ENCODE data around the gene PDE4B. TPM values are rescaled to one million over a fixed set of nuclear protein-coding genes. Genes with fewer than 3 reads are reported as not detected.

The PDE4B gene
- polyA plus RNA-seq, 1 donor (not counting 4 experiments of a cell fraction or from before 2014, with no cell fraction given), result 0.29 TPM

- H3K4me2 ChIP-seq (ENCODE audit: control insufficient read depth, extremely low read depth, insufficient read depth, low read depth, low read length), result no peak overlapping the region
- no peaks in the 10 kb centered on the region for H3K79me2 ChIP-seq (ENCODE audit: control insufficient read depth, insufficient read depth, low read length)
- peaks cover 21% of the 10 kb centered on the region for H3K4me1 ChIP-seq (ENCODE audit: control insufficient read depth, extremely low read depth, insufficient read depth, low read length)
- TF ChIP-seq EZH2 (IDR thresholded peaks at IDR 0.05; ENCODE audit: low read length), result no peak
- no peak for TF ChIP-seq CTCF (optimal IDR thresholded peaks at IDR 0.05 in 1 of 3, IDR thresholded peaks at IDR 0.05 in 1 of 3, conservative IDR thresholded peaks at IDR 0.05 in 1 of 3; ENCODE audit: extremely low read depth in 1 of 3, insufficient read depth in 2 of 3, low read length in 3 of 3)
- no peaks in the 10 kb centered on the region for H3K9me3 ChIP-seq (ENCODE audit: control insufficient read depth, low read depth, low read length)
- FAIRE-seq (no peak), DNase-seq (ENCODE audit: low read depth, low spot score) (no peak)
- H3K36me3 ChIP-seq (ENCODE audit: control insufficient read depth in 2 of 2, extremely low read depth in 1 of 2, insufficient read depth in 2 of 2, low read length in 2 of 2), result no peaks in the 10 kb centered on the region
- dilution Hi-C loops (cut with MboI; ENCODE audit: extremely low pct_ligation_motif_present, low sequenced_read_pairs), result no loop called here
- no peak overlapping the region for H2AFZ ChIP-seq (ENCODE audit: control insufficient read depth, low read length)
- H3K27ac ChIP-seq (ENCODE audit: control insufficient read depth, insufficient read depth, low read length), result no peak overlapping the region
- no peak overlapping the region for H3K9ac ChIP-seq (ENCODE audit: control insufficient read depth, extremely low read depth, insufficient read depth, low read length)
- H3K4me3 ChIP-seq (ENCODE audit: control insufficient read depth in 2 of 3, extremely low read depth in 1 of 3, insufficient read depth in 2 of 3, low read depth in 1 of 3, low read length in 3 of 3), result no peak overlapping the region
- H3K27me3 ChIP-seq (ENCODE audit: control insufficient read depth, extremely low read depth, insufficient read depth, low read length), result no peaks in the 10 kb centered on the region
- no peaks in the 10 kb centered on the region for H4K20me1 ChIP-seq (ENCODE audit: control insufficient read depth, extremely low read depth, insufficient read depth, low read length)
- no peaks in the 10 kb centered on the region for H3K9me1 ChIP-seq (ENCODE audit: control insufficient read depth, extremely low read depth, insufficient read depth, low read length)
Observed at GRCh38 chr1:66335125-66335524, 542.4 kb downstream of the PDE4B start.

GRCh38 chr1:66335859-66336640, 543.4 kb downstream of the PDE4B start:
- Histone ChIP-seq H3K4me1 (ENCODE audit: control insufficient read depth, extremely low read depth, insufficient read depth, low read length) (peaks cover 17% of the 10 kb centered on the region), H3K4me2 (ENCODE audit: control insufficient read depth, extremely low read depth, insufficient read depth, low read depth, low read length) (no peak overlapping the region), H3K36me3 (ENCODE audit: control insufficient read depth in 2 of 2, extremely low read depth in 1 of 2, insufficient read depth in 2 of 2, low read length in 2 of 2) (no peaks in the 10 kb centered on the region), H3K4me3 (ENCODE audit: control insufficient read depth in 2 of 3, extremely low read depth in 1 of 3, insufficient read depth in 2 of 3, low read depth in 1 of 3, low read length in 3 of 3) (no peak overlapping the region), H3K9me1 (ENCODE audit: control insufficient read depth, extremely low read depth, insufficient read depth, low read length) (no peaks in the 10 kb centered on the region), H3K9ac (ENCODE audit: control insufficient read depth, extremely low read depth, insufficient read depth, low read length) (no peak overlapping the region), H3K9me3 (ENCODE audit: control insufficient read depth, low read depth, low read length) (no peaks in the 10 kb centered on the region), H2AFZ (ENCODE audit: control insufficient read depth, low read length) (no peak overlapping the region), H3K79me2 (ENCODE audit: control insufficient read depth, insufficient read depth, low read length) (no peaks in the 10 kb centered on the region), H3K27me3 (ENCODE audit: control insufficient read depth, extremely low read depth, insufficient read depth, low read length) (no peaks in the 10 kb centered on the region), H4K20me1 (ENCODE audit: control insufficient read depth, extremely low read depth, insufficient read depth, low read length) (no peaks in the 10 kb centered on the region), H3K27ac (ENCODE audit: control insufficient read depth, insufficient read depth, low read length) (no peak overlapping the region)
- no peak for TF ChIP-seq EZH2 (IDR thresholded peaks at IDR 0.05; ENCODE audit: low read length)
- no peak for TF ChIP-seq CTCF (optimal IDR thresholded peaks at IDR 0.05 in 1 of 3, IDR thresholded peaks at IDR 0.05 in 1 of 3, conservative IDR thresholded peaks at IDR 0.05 in 1 of 3; ENCODE audit: extremely low read depth in 1 of 3, insufficient read depth in 2 of 3, low read length in 3 of 3)
- no peak for DNase-seq (ENCODE audit: low read depth, low spot score)
- no peak for FAIRE-seq
- dilution Hi-C loops (cut with MboI; ENCODE audit: extremely low pct_ligation_motif_present, low sequenced_read_pairs), result no loop called here

All from keratinocyte (primary cell).